Gastrocnemius medialis (tissue), 4 donors: ENCODE results near the gene OR2T1.
"Not testable (repeated sequence)": the region's sequence is repeated elsewhere in the genome, so short reads cannot be mapped to it uniquely, and the experiment has no call there.

Experiments used
- POLR2A ChIP-seq, 2 donors: fragments of 450-650 bp; IDR thresholded peaks; one replicate each; pipeline ENCODE4 v1.6.1; 2017; ENCODE audit warnings: antibody characterized with exemption in 2 of 2, mild to moderate bottlenecking in 2 of 2, moderate library complexity in 2 of 2
- TF ChIP-seq, protein P1 (sequence below), 5 experiments: fragments of 450-650 bp in 3 of 5; fragments of 200-600 bp in 2 of 5; sonication (generic) in 2 of 5; IDR thresholded peaks in 4 of 5; conservative IDR thresholded peaks in 1 of 5; 1 replicate in 4 of 5; 2 replicates in 1 of 5; pipeline ENCODE4 v1.5.1; 2016 to 2019; ENCODE audit warnings: antibody characterized with exemption in 5 of 5, mild to moderate bottlenecking in 3 of 5, moderate library complexity in 3 of 5

DNA sequence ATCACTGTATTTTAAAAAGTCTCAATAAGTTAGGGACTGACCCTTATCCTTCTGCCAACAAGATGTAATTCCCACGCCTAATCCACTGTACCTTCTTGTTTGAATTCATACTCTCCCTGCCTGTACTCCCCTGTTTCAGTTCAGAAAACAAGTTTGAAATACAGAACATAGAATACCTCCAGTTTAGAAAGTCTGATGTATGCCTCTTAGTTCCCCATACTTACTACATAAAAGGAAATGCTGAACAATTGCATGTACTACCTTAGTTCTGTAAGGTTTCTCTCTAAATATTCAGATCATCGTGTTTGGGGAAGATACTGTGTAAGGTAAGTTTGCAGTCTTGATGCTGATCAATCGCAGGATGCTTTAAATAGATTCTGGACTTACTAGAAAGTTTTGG is 33.5 kb downstream of the OR2T1 start:
- not testable (repeated sequence) for TF ChIP-seq POLR2A (IDR thresholded peaks at IDR 0.05)
- TF ChIP-seq, protein P1, sequence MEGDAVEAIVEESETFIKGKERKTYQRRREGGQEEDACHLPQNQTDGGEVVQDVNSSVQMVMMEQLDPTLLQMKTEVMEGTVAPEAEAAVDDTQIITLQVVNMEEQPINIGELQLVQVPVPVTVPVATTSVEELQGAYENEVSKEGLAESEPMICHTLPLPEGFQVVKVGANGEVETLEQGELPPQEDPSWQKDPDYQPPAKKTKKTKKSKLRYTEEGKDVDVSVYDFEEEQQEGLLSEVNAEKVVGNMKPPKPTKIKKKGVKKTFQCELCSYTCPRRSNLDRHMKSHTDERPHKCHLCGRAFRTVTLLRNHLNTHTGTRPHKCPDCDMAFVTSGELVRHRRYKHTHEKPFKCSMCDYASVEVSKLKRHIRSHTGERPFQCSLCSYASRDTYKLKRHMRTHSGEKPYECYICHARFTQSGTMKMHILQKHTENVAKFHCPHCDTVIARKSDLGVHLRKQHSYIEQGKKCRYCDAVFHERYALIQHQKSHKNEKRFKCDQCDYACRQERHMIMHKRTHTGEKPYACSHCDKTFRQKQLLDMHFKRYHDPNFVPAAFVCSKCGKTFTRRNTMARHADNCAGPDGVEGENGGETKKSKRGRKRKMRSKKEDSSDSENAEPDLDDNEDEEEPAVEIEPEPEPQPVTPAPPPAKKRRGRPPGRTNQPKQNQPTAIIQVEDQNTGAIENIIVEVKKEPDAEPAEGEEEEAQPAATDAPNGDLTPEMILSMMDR (IDR thresholded peaks at IDR 0.05 in 4 of 5, conservative IDR thresholded peaks at IDR 0.05 in 1 of 5), result not testable (repeated sequence)
